Stimulated activated CD4-positive, alpha-beta T cell treated with anti-CD3 and anti-CD28 coated beads, TNF-alpha, amount 100 ng/mL, for 1 hour (primary cell): ENCODE data around the gene PCSK2.

ENCODE experiments used
- DNase-seq, 3 donors: peaks; one replicate each; pipeline ENCODE4 v3.0.0-alpha.2; 2020; ENCODE audit warnings: low read depth in 3 of 3, low spot score in 1 of 3

PCSK2 gene

GRCh38 chr20:17248224-17248623, 21.4 kb downstream of the PCSK2 start:
- DNase-seq: no peak

- DNase-seq: no peak
These were observed 35.9 kb downstream of the PCSK2 start for GRCh38 chr20:17262786-17263185.

GRCh38 chr20:17273717-17274116, 46.9 kb downstream of the PCSK2 start:
- DNase-seq: no peak

GRCh38 chr20:17276101-17276500, 49.3 kb downstream of the PCSK2 start:
- no peak for DNase-seq

- DNase-seq: no peak
These were observed 54.6 kb downstream of the PCSK2 start for GRCh38 chr20:17281478-17281877.

GRCh38 chr20:17282501-17282900, 55.7 kb downstream of the PCSK2 start:
- DNase-seq: no peak

GRCh38 chr20:17287503-17287902, 60.7 kb downstream of the PCSK2 start:
- no peak for DNase-seq

GRCh38 chr20:17287998-17288397, 61.2 kb downstream of the PCSK2 start:
- no peak for DNase-seq

GRCh38 chr20:17295151-17295726, 68.4 kb downstream of the PCSK2 start:
- DNase-seq: no peak

- no peak for DNase-seq
These were observed 69.2 kb downstream of the PCSK2 start for GRCh38 chr20:17295991-17296390.

- DNase-seq: no peak
These were observed 71.3 kb downstream of the PCSK2 start for GRCh38 chr20:17298171-17298570.

- no peak for DNase-seq
These were observed 71.9 kb downstream of the PCSK2 start for GRCh38 chr20:17298751-17299150.

GRCh38 chr20:17300113-17300512, 73.3 kb downstream of the PCSK2 start:
- no peak for DNase-seq

- no peak for DNase-seq
These were observed 77.9 kb downstream of the PCSK2 start for GRCh38 chr20:17304774-17305173.

GRCh38 chr20:17306427-17306826, 79.6 kb downstream of the PCSK2 start:
- DNase-seq: no peak

GRCh38 chr20:17314264-17314663, 87.4 kb downstream of the PCSK2 start:
- no peak for DNase-seq

- DNase-seq: no peak
These were observed 88.8 kb downstream of the PCSK2 start for GRCh38 chr20:17315407-17316231.

- no peak for DNase-seq
These were observed 89.6 kb downstream of the PCSK2 start for GRCh38 chr20:17316316-17317038.

GRCh38 chr20:17317341-17317740, 90.5 kb downstream of the PCSK2 start:
- DNase-seq: no peak

- DNase-seq: no peak
These were observed 93.6 kb downstream of the PCSK2 start for GRCh38 chr20:17320456-17320855.

GRCh38 chr20:17326096-17326495, 99.3 kb downstream of the PCSK2 start:
- no peak for DNase-seq
